ENCODE measurements around the gene NSMCE1. TPM values are rescaled to one million over a fixed set of nuclear protein-coding genes. Genes with fewer than 3 reads are reported as not detected.

NSMCE1 gene
- total RNA-seq, 1 donor from 2014 or later = 49.2 TPM

DNA sequence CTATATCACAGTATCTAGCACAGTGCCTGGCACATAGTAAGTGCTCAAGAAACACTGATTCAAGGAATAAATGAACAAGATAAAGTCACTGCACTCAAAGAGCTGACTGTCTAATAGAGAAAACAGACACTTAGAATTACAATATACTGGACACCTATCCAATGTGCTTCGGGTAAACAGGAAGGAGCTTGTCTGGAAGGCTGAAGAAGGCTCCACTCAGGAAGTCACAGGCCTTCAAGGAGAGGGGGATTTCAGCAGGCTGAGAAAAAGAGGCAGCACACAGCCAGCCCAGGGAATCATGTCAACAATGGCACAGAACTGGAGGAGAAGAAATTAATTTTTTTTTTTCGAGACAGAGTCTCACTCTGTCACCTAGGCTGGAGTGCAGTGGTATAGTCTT, 35.5 kb upstream of the NSMCE1 start:
- no peak for DNase-seq
- Histone ChIP-seq H3K36me3 (no peaks in the 10 kb centered on the region), H3K4me3 (no peak overlapping the region), H3K4me1 (peaks cover 4% of the 10 kb centered on the region), H3K27ac (no peak overlapping the region), H3K9me3 (no peaks in the 10 kb centered on the region), H3K27me3 (no peaks in the 10 kb centered on the region)
- no peak for ATAC-seq
- intact Hi-C loops (cut with DNase I) = no loop called here
- TF ChIP-seq, protein P1, sequence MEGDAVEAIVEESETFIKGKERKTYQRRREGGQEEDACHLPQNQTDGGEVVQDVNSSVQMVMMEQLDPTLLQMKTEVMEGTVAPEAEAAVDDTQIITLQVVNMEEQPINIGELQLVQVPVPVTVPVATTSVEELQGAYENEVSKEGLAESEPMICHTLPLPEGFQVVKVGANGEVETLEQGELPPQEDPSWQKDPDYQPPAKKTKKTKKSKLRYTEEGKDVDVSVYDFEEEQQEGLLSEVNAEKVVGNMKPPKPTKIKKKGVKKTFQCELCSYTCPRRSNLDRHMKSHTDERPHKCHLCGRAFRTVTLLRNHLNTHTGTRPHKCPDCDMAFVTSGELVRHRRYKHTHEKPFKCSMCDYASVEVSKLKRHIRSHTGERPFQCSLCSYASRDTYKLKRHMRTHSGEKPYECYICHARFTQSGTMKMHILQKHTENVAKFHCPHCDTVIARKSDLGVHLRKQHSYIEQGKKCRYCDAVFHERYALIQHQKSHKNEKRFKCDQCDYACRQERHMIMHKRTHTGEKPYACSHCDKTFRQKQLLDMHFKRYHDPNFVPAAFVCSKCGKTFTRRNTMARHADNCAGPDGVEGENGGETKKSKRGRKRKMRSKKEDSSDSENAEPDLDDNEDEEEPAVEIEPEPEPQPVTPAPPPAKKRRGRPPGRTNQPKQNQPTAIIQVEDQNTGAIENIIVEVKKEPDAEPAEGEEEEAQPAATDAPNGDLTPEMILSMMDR (IDR thresholded peaks at IDR 0.05) = no peak

DNA sequence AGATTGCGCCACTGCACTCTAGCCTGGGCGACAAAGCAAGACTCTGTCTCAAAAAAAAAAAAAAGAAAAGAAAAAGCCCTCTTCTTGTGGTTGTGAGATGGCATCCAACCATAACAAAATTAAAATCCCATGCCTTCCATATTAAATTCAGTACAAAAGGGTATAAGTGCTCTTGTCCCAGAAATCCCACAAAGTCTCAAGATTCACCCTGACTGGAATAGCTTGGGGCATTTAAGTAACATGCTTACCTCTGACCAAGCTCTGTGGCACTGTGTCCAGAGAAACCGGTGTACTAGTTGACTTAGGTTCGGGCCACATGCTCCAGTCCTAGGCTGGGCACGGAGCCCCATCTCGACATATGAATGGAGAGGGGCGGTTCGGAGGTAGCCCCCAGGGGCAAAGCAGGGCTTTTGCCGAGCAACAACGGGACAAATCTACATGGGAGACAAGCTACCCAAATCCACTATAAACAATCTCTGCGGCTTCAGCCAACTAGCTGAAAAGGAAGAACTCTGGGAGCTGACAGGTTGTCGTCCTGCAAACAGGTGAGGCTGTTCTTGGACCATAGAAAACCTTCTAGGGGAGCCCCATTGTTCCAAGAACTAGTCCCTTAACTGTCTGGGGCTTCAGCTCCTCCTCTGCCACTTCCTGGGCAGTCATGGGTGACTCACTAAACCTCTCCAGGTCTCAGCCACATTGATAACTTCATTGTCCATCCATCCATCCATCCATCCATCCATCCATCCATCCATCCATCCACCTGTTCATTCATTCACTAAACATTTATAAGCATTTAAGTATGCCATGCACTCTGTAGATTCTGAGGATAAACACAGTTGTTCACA, 34.9 kb upstream of the NSMCE1 start:
- TF ChIP-seq, protein P1 (IDR thresholded peaks at IDR 0.05) = no peak
- ATAC-seq = no peak
- intact Hi-C loops (cut with DNase I) = no loop called here
- H3K4me1 ChIP-seq = peaks cover 4% of the 10 kb centered on the region
- no peaks in the 10 kb centered on the region for H3K9me3 ChIP-seq
- H3K27ac ChIP-seq = no peak overlapping the region
- no peaks in the 10 kb centered on the region for H3K36me3 ChIP-seq
- no peaks in the 10 kb centered on the region for H3K27me3 ChIP-seq
- DNase-seq = no peak
- H3K4me3 ChIP-seq = no peak overlapping the region

DNA sequence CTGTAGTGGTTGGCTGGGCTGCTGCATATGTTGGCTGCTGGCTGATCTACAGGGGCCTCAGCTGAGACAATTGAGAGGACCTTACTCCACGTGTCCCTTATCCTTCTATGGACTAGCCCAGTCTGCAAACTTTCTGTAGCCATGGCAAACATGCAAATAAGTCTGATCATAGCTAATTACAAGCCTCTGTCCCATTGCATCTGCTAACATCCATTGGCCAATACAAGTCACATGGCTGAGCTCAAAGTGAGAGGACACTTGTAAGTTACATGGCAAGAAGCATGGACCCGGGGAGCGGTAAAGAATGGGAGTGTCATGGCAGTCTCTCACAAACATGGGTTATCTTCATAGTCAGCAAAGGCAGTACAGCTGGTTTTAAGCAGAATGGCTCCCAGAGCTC, 33.6 kb upstream of the NSMCE1 start:
- ATAC-seq (no peak), DNase-seq (no peak)
- Histone ChIP-seq H3K27ac (no peak overlapping the region), H3K4me3 (no peak overlapping the region), H3K4me1 (peaks cover 4% of the 10 kb centered on the region), H3K27me3 (no peaks in the 10 kb centered on the region), H3K9me3 (no peaks in the 10 kb centered on the region), H3K36me3 (no peaks in the 10 kb centered on the region)
- intact Hi-C loops (cut with DNase I) = no loop called here
- TF ChIP-seq, protein P1 (IDR thresholded peaks at IDR 0.05) = no peak

DNA sequence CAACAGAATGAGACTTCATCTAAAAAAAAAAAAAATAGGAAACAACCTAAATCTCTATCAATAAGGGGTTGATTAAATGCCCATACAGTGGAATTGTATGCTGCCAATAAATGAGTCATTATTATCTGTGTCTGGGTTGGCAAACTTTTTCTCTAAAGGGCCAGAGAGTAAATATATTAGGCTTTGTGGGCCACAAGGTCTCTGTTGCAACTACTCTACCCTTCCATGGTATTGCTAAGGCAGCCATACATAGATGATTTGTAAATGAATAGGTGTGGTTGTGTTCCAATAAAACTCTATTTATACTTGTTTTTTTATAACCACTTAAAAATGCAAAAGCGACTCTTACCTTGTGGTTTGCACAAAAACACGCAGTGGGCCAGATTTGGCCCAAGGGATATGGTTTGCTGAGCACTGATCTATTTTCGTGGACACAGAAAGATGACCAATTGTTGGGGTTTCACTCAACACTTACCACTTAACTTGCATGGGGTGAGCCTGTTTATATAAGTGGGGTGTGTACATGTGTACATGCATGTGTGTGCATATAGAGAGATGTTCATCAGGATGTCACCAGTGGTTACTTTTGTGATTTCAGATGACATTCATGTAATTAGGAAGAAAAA, 32.8 kb upstream of the NSMCE1 start:
- Histone ChIP-seq H3K4me3 (no peak overlapping the region), H3K4me1 (peaks cover 4% of the 10 kb centered on the region), H3K36me3 (no peaks in the 10 kb centered on the region), H3K27ac (no peak overlapping the region), H3K27me3 (no peaks in the 10 kb centered on the region), H3K9me3 (no peaks in the 10 kb centered on the region)
- intact Hi-C loops (cut with DNase I) = no loop called here
- no peak for DNase-seq
- no peak for ATAC-seq
- TF ChIP-seq, protein P1 (IDR thresholded peaks at IDR 0.05) = no peak

DNA sequence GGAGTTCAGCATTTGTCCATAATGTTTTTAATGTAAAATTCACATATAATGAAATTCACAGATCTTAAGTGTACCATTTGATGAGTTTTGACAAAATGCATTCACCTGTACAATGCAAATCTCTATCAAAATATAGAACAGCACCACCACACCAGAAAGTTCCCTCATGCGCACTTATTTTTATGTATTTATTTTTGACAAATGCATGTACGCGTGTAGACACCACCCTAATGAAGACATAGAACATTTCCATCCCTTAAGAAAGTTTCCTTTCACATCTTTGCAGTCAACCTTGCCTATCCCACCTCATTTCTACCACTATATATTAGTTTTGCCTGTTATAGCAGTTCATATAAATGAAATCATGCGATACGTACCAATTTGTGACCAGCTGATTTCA, 29.6 kb upstream of the NSMCE1 start:
- no peak for ATAC-seq
- H3K27ac ChIP-seq = no peak overlapping the region
- H3K27me3 ChIP-seq = no peaks in the 10 kb centered on the region
- no peaks in the 10 kb centered on the region for H3K9me3 ChIP-seq
- DNase-seq = no peak
- intact Hi-C loops (cut with DNase I) = no loop called here
- no peaks in the 10 kb centered on the region for H3K36me3 ChIP-seq
- no peak overlapping the region for H3K4me3 ChIP-seq
- TF ChIP-seq, protein P1 (IDR thresholded peaks at IDR 0.05) = no peak
- H3K4me1 ChIP-seq = no peaks in the 10 kb centered on the region
